LNCaP clone FGC (cell line): Measurements from ENCODE around the gene EMX1.

ENCODE experiments used
- DNase-seq: peaks from one replicate; pipeline ENCODE4 v3.0.0-alpha.2; 2011; ENCODE audit warnings: low read depth
- H3K4me3 ChIP-seq: 2 replicates; pipeline ENCODE4 v1.5.1; 2011; ENCODE audit warnings: mild to moderate bottlenecking, low read depth, low read length, control low read depth
- TF ChIP-seq, protein P1 (sequence below): IDR thresholded peaks from 2 replicates; pipeline ENCODE4 v1.5.1; 2012; ENCODE audit warnings: mild to moderate bottlenecking; ENCODE audit not compliant: control insufficient read depth, insufficient read depth; ENCODE audit errors: extremely low read depth

EMX1 gene

DNA sequence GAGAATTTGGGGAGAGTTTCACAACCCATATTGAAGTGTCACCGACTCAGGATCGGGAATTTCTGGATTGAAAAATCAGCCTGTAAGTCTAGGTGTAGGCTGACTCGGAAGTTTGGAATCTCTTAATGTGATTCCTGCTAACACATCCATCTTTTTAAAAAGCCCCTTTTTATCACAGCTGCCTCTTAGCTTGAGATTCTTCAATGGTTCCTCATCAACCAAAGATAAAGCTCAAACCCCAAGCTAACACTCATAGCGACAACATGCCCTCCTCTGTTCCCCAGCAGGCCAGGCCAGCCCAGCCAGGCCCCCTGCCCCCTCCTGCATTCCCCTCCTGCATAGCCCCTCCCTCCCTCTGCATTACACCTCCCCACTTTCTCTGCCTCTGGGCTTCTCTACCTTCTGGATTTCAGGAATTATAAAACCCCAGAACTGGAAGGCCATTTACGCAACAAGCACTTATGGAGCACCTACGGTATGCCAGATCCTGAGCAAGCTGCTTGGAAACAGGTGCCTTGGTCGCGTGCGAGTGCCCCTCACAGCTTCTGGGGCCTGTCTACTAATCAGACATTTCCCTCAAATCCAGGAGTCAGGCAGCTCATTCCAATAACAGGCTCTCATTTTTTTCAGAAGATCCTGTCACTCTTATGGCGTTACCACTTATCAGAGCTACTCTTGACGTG, 63.4 kb downstream of the EMX1 start:
- TF ChIP-seq, protein P1, sequence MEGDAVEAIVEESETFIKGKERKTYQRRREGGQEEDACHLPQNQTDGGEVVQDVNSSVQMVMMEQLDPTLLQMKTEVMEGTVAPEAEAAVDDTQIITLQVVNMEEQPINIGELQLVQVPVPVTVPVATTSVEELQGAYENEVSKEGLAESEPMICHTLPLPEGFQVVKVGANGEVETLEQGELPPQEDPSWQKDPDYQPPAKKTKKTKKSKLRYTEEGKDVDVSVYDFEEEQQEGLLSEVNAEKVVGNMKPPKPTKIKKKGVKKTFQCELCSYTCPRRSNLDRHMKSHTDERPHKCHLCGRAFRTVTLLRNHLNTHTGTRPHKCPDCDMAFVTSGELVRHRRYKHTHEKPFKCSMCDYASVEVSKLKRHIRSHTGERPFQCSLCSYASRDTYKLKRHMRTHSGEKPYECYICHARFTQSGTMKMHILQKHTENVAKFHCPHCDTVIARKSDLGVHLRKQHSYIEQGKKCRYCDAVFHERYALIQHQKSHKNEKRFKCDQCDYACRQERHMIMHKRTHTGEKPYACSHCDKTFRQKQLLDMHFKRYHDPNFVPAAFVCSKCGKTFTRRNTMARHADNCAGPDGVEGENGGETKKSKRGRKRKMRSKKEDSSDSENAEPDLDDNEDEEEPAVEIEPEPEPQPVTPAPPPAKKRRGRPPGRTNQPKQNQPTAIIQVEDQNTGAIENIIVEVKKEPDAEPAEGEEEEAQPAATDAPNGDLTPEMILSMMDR = no peak
- no peak overlapping the region for H3K4me3 ChIP-seq
- no peak for DNase-seq

DNA sequence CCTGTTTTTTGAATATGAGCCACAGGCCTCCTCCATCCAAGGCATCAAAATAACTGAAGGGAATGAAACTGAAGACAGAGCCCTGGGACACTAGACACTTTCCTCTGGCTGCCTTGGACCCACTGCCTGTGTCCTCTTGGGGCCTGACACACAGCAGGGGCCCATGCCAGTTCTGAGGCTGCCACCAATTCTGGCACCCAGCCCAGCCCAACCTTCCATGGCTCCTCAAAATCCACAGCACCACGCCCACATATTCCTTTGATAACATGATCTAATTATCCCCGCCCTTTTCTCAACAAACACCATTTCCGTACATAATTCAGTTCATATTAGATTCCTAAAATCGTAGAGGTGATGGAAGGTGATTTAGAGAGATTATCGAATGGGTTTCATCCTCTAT, 64.2 kb downstream of the EMX1 start:
- no peak overlapping the region for H3K4me3 ChIP-seq
- TF ChIP-seq, protein P1 = no peak
- DNase-seq = no peak

DNA sequence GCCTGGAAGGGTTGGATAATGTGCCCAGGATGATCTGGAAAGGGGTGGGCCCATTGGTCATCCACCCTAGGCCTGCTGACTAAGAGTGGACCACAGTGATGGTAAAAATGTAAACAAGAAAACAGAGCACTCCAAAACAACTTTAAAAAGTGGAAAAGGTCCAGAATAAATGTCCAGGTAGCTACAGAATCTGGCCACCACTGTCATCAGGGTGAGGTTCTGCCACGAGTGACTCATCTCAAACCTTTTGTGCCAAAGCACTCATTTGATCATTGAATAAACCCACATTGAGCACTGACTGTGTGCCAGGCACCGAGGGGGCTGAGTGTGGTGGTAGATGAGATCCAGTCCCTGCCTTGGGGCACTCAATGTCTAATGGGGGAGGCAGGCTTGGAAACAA, 64.9 kb downstream of the EMX1 start:
- TF ChIP-seq, protein P1 = no peak
- DNase-seq = no peak
- H3K4me3 ChIP-seq = no peak overlapping the region

- TF ChIP-seq, protein P1 = no peak
- H3K4me3 ChIP-seq = no peak overlapping the region
Observed at GRCh38 chr2:72982781-72983499, 65.6 kb downstream of the EMX1 start.

GRCh38 chr2:72983500-72984161, 66.3 kb downstream of the EMX1 start:
- no peak overlapping the region for H3K4me3 ChIP-seq
- DNase-seq = no peak
- TF ChIP-seq, protein P1 = no peak

More at GRCh38 chr2:72982781-72983499, 65.6 kb downstream of the EMX1 start:
- DNase-seq = no peak

GRCh38 chr2:72984172-72984671, 66.9 kb downstream of the EMX1 start:
- TF ChIP-seq, protein P1 = no peak
- DNase-seq = no peak
- H3K4me3 ChIP-seq = no peak overlapping the region
